ENCODE measurements around the gene C6orf132.

DNA sequence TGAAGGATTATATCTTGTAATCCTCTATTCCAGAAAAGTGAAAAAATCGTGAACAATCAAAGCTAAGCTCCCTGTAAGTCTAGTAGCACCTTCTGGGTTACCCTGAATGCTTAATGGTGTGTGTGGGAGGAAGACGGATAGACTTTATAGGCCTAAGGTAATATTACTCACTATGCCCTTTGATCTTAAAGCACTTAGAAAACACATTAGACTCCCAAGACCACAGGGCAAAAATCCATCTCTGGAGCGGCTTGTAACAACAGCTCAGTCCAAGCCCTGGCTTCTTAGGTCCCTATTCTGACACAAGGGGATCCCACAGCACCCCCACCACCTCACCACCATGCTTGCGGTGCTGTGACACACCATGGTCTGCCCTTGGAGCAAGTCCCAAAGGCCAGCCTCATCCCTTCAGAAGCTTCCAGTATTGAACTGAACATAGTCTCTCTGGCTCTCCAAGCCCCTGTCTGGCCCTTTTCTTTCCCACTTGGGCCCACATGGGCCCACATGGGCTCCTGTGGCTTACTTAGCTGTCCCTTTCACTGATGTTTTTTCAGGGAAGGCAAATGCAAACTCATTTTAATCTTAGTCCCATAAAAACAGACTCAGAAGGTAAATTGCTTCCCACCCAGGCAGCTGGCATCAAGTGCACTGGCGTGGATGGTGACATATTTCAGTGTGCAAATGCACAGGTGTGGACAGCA is 28.3 kb downstream of the C6orf132 start:
- TF ChIP-seq, protein P1, sequence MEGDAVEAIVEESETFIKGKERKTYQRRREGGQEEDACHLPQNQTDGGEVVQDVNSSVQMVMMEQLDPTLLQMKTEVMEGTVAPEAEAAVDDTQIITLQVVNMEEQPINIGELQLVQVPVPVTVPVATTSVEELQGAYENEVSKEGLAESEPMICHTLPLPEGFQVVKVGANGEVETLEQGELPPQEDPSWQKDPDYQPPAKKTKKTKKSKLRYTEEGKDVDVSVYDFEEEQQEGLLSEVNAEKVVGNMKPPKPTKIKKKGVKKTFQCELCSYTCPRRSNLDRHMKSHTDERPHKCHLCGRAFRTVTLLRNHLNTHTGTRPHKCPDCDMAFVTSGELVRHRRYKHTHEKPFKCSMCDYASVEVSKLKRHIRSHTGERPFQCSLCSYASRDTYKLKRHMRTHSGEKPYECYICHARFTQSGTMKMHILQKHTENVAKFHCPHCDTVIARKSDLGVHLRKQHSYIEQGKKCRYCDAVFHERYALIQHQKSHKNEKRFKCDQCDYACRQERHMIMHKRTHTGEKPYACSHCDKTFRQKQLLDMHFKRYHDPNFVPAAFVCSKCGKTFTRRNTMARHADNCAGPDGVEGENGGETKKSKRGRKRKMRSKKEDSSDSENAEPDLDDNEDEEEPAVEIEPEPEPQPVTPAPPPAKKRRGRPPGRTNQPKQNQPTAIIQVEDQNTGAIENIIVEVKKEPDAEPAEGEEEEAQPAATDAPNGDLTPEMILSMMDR (IDR thresholded peaks at IDR 0.05) = no peak
- TF ChIP-seq POLR2A (IDR thresholded peaks at IDR 0.05) = no peak

Data from adrenal gland (tissue), 5 donors.